ENCODE measurements around the gene HSD3B1.
"Not testable (repeated sequence)": the region's sequence is repeated elsewhere in the genome, so short reads cannot be mapped to it uniquely, and the experiment has no call there.

The HSD3B1 gene

DNA sequence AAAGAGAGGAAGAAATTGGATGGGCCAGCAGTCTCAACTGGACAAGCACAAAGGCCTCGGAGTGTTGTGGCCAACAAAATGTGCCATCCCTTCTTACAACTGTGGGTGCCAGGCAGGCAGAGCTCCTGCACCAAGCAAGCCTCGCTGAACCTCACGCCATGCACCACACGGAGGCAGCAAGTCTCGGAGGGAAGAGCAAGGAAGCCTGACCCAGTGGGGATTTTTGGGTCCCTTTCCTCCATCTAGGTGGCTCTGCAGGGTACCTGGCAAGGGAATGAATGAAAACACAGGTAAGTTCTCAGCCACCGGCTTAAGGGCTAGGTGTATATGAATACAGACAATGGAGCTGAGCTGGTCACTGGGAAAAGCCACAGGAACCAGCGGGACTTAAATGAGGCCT, 40.8 kb downstream of the HSD3B1 start:
- H3K27ac ChIP-seq = no peak overlapping the region
- H3K9me3 ChIP-seq (ENCODE audit: severe bottlenecking) = no peaks in the 10 kb centered on the region
- H3K4me3 ChIP-seq (ENCODE audit: low read depth, low read length) = no peak overlapping the region
- DNase-seq = no peak
- TF ChIP-seq, protein P1, sequence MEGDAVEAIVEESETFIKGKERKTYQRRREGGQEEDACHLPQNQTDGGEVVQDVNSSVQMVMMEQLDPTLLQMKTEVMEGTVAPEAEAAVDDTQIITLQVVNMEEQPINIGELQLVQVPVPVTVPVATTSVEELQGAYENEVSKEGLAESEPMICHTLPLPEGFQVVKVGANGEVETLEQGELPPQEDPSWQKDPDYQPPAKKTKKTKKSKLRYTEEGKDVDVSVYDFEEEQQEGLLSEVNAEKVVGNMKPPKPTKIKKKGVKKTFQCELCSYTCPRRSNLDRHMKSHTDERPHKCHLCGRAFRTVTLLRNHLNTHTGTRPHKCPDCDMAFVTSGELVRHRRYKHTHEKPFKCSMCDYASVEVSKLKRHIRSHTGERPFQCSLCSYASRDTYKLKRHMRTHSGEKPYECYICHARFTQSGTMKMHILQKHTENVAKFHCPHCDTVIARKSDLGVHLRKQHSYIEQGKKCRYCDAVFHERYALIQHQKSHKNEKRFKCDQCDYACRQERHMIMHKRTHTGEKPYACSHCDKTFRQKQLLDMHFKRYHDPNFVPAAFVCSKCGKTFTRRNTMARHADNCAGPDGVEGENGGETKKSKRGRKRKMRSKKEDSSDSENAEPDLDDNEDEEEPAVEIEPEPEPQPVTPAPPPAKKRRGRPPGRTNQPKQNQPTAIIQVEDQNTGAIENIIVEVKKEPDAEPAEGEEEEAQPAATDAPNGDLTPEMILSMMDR (IDR thresholded peaks at IDR 0.05; ENCODE audit: low read depth, low read length) = no peak
- H3K27me3 ChIP-seq (ENCODE audit: insufficient read depth, low read depth, severe bottlenecking) = peaks cover 10% of the 10 kb centered on the region
- no peaks in the 10 kb centered on the region for H3K36me3 ChIP-seq

GRCh38 chr1:119549719-119550132, 42.7 kb downstream of the HSD3B1 start:
- Histone ChIP-seq H3K36me3 (no peaks in the 10 kb centered on the region), H3K4me3 (ENCODE audit: low read depth, low read length) (no peak overlapping the region), H3K27ac (no peak overlapping the region), H3K9me3 (ENCODE audit: severe bottlenecking) (no peaks in the 10 kb centered on the region), H3K27me3 (ENCODE audit: insufficient read depth, low read depth, severe bottlenecking) (peaks cover 9% of the 10 kb centered on the region)
- DNase-seq = peak; percentile 65
- TF ChIP-seq, protein P1 (IDR thresholded peaks at IDR 0.05; ENCODE audit: low read depth, low read length) = peak; percentile 72

DNA sequence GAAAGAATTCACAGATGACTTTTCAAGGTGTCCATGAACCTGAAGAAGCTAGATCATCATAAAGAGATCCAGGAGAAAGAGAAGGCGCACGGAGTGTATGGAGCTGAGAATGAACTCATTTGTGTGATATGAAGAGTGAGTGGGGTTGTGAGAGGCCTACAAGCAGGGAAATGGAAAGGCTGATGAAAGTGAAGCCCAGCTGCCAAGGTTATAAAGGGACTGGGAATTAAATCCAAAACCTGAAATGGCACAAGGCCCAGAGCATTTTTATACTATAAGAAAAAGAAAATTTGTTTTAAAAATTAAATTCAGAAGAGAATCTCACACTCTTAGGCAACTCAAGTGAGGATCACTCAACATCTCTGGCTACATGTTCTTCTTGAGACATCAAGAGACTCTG, 43.4 kb downstream of the HSD3B1 start:
- no peaks in the 10 kb centered on the region for H3K9me3 ChIP-seq (ENCODE audit: severe bottlenecking)
- no peak for DNase-seq
- H3K27me3 ChIP-seq (ENCODE audit: insufficient read depth, low read depth, severe bottlenecking) = peaks cover 9% of the 10 kb centered on the region
- TF ChIP-seq, protein P1 (IDR thresholded peaks at IDR 0.05; ENCODE audit: low read depth, low read length) = no peak
- no peak overlapping the region for H3K27ac ChIP-seq
- H3K4me3 ChIP-seq (ENCODE audit: low read depth, low read length) = no peak overlapping the region
- H3K36me3 ChIP-seq = no peaks in the 10 kb centered on the region

DNA sequence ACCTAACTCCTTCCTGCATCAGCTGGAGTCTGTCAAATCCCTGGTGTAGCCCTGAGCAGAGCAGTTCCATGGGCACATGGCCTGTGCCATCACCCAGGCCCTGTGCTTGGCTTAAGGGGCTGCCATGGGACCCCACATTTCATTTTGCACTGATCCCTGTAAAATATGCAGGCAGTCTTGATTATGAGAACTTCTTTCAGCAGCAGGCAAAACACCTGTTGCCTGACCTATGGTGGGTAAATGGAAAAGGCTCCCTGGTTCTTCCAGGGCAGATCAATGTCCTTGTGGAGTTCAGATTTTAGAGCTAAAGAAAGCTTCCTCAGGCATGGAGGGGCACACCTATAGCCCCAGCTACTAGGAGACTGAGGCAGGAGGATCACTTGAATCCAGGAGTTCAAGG, 44.2 kb downstream of the HSD3B1 start:
- H3K4me3 ChIP-seq (ENCODE audit: low read depth, low read length) = no peak overlapping the region

DNA sequence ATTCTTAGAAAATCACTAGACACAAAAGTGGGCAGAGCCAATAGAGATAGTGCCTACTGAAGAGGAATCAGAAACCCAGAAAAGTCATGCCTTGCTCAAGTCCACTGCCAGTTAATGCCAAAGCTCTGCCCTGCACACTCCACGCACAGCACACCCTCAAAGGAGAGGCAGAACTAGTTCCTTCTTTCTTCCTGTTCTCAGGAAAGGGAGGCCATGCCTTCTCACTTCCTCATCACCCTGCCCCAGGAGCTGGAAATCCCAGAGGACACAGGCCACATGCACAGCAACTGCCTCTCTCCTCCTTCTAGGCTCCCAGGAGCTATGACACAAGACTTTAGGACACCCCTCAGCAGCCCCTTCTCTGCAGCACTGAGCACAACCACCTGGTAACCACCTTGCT, 45.6 kb downstream of the HSD3B1 start:
- H3K27ac ChIP-seq; H3K4me3 ChIP-seq (ENCODE audit: low read depth, low read length); DNase-seq: not testable (repeated sequence)

More for the DNA sequence above, 44.2 kb downstream of the HSD3B1 start:
- DNase-seq = no peak
- Histone ChIP-seq H3K9me3 (ENCODE audit: severe bottlenecking) (no peaks in the 10 kb centered on the region), H3K27me3 (ENCODE audit: insufficient read depth, low read depth, severe bottlenecking) (peaks cover 12% of the 10 kb centered on the region), H3K36me3 (no peaks in the 10 kb centered on the region), H3K27ac (no peak overlapping the region)
- TF ChIP-seq, protein P1 (IDR thresholded peaks at IDR 0.05; ENCODE audit: low read depth, low read length) = no peak

DNA sequence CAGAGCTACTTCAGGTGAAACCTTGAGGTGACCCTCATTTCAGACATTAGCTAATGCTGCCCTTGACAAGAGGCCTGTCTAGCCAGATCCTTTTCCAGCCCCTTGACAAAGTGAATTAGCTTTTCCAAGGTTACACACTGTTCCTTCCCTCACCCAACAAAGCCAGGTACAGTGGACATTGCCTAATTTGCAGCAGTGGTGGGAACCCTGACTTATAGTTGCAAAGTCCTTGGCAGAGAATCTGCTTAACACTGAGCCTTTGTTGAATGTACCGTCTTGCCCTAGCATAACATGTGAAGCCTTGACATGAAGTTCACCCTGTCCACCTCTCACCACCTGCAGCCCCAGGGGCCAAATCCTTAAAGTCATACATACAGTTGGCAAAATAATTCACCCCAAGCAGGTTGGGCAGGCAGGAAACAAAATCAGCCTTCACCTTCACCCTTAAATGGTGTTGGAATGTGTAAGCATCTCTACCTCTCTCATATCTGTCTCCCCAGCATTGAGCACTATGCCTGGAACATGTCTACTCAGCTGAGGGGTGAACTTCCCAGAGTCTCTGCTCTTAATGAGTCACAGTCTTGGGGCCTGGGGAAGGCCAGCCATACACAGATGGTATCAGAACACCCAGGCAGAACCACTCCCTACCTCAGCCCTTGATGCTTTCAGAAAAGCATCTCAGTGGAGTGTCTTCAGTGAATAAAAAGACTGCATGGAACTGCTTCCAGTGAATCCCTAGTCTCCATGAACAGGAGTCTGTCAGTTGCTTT, 46.5 kb downstream of the HSD3B1 start:
- H3K27me3 ChIP-seq (ENCODE audit: insufficient read depth, low read depth, severe bottlenecking); DNase-seq; H3K9me3 ChIP-seq (ENCODE audit: severe bottlenecking); H3K36me3 ChIP-seq; H3K4me3 ChIP-seq (ENCODE audit: low read depth, low read length); H3K27ac ChIP-seq: not testable (repeated sequence)

More for the DNA sequence above, 45.6 kb downstream of the HSD3B1 start:
- not testable (repeated sequence) for H3K9me3 ChIP-seq (ENCODE audit: severe bottlenecking); H3K27me3 ChIP-seq (ENCODE audit: insufficient read depth, low read depth, severe bottlenecking); H3K36me3 ChIP-seq

GRCh38 chr1:119554183-119554582, 47.2 kb downstream of the HSD3B1 start:
- H3K36me3 ChIP-seq = no peaks in the 10 kb centered on the region
- TF ChIP-seq, protein P1 (IDR thresholded peaks at IDR 0.05; ENCODE audit: low read depth, low read length) = no peak

More at GRCh38 chr1:119554183-119554582, 47.2 kb downstream of the HSD3B1 start:
- Histone ChIP-seq H3K9me3 (ENCODE audit: severe bottlenecking) (no peaks in the 10 kb centered on the region), H3K27ac (no peak overlapping the region), H3K27me3 (ENCODE audit: insufficient read depth, low read depth, severe bottlenecking) (peaks cover 5% of the 10 kb centered on the region), H3K4me3 (ENCODE audit: low read depth, low read length) (no peak overlapping the region)
- DNase-seq = no peak

Measured in WERI-Rb-1 (cell line).